Stimulated activated naive CD8-positive, alpha-beta T cell treated with anti-CD3 and anti-CD28 coated beads, Interleukin-15, Interleukin-2, amounts not matched to agents 100 ng/mL and 50 ng/mL, for 24 hours (primary cell): ENCODE results near the gene PEAK3.

Experiments
- H3K27ac Mint-ChIP-seq: one replicate; pipeline ENCODE4 v1.8.0; 2021; ENCODE audit warnings: mild to moderate bottlenecking, mixed read lengths
- H3K27me3 Mint-ChIP-seq: one replicate; pipeline ENCODE4 v1.8.0; 2021; ENCODE audit warnings: mixed read lengths
- H3K36me3 Mint-ChIP-seq: one replicate; pipeline ENCODE4 v1.8.0; 2021; ENCODE audit warnings: low read depth, mixed read lengths
- H3K4me1 Mint-ChIP-seq: one replicate; pipeline ENCODE4 v1.8.0; 2021; ENCODE audit warnings: low read depth, mixed read lengths
- H3K4me3 Mint-ChIP-seq: one replicate; pipeline ENCODE4 v1.8.0; 2021; ENCODE audit warnings: mild to moderate bottlenecking, mixed read lengths
- H3K9me3 Mint-ChIP-seq: one replicate; pipeline ENCODE4 v1.8.0; 2021; ENCODE audit warnings: mixed read lengths

PEAK3 gene

DNA sequence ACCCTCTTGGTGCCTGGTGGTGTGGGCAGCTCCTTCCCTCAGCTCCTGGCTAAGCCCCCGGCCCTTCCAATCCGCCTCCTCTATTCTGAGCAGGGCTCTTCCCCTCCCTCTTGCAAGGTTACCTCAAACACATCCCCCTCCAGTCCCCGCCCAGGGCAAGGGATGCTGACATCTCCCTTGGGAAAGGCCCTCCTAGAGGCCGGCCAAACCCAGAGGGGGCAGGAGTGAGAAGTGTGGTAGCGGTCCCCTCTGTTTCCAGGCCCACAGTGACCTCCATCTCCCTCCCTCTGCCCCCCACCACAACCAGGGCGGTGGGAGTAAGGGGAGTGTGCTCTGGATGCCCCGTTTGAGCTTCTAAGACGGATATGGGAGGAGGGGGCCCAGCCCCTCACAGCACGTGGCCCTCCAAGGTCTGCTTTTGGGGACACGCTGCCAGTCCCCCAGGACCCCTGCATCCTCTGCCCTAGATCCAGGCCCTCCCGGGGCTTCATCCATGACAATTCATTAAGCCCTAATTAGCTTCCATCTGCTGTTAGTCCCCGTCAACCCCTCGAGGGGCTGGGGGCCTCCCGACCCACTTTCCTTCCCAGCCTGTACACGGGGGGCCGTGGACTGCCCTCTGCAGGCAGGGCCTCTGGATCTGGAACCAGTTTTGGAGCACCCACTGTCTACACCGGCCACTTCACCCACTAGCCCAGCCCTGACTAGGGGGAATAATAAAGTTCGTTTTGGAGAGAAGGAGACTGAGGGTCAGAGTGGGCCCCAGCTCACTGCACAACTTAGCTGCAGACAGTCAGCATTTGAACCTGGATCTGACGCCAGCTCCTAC, 23.7 kb upstream of the PEAK3 start:
- H3K27ac Mint-ChIP-seq = no peak overlapping the region
- H3K36me3 Mint-ChIP-seq = no peaks in the 10 kb centered on the region
- no peaks in the 10 kb centered on the region for H3K9me3 Mint-ChIP-seq
- no peak overlapping the region for H3K4me3 Mint-ChIP-seq
- H3K27me3 Mint-ChIP-seq = peaks cover 39% of the 10 kb centered on the region
- peaks cover 12% of the 10 kb centered on the region for H3K4me1 Mint-ChIP-seq

DNA sequence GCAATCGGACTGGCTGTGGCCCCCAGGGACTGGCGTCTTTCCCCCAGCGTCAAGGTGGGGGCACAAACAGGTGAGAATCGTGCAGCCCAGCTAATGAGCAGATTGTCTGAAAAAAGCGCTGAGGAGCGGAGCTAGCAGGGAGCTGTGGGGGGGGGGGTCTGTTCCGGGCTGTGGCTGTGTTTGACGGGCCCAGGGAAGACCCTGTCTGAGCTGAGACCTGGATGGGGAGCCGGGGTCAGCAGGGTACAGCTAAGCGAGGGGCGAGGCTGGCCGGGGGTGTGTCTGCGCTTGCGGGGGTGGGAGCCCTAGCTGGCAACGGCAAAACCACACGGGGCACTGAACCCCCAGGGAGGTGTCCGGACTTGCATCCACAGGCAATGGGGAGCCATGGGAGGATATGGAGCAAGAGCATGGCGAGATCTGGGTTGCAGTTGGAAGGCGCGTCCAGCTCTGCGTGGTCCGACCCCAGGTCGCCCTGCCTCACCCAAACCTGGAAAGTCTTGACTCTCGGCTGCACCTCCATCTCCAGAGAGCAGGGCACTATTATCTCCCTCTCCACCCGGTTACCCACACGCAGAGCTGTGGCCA, 21.3 kb upstream of the PEAK3 start:
- peaks cover 9% of the 10 kb centered on the region for H3K4me1 Mint-ChIP-seq
- no peak overlapping the region for H3K27ac Mint-ChIP-seq
- no peaks in the 10 kb centered on the region for H3K9me3 Mint-ChIP-seq
- H3K36me3 Mint-ChIP-seq = no peaks in the 10 kb centered on the region
- H3K4me3 Mint-ChIP-seq = no peak overlapping the region
- peaks cover 27% of the 10 kb centered on the region for H3K27me3 Mint-ChIP-seq

GRCh38 chr19:2302319-2303210, 20.6 kb upstream of the PEAK3 start:
- Mint-ChIP-seq H3K27ac (no peak overlapping the region), H3K9me3 (no peaks in the 10 kb centered on the region)

GRCh38 chr19:2300533-2300932, 18.6 kb upstream of the PEAK3 start:
- no peaks in the 10 kb centered on the region for H3K36me3 Mint-ChIP-seq
- peaks cover 9% of the 10 kb centered on the region for H3K4me1 Mint-ChIP-seq
- no peak overlapping the region for H3K27ac Mint-ChIP-seq
- no peak overlapping the region for H3K4me3 Mint-ChIP-seq
- no peaks in the 10 kb centered on the region for H3K9me3 Mint-ChIP-seq
- peaks cover 18% of the 10 kb centered on the region for H3K27me3 Mint-ChIP-seq

More at GRCh38 chr19:2302319-2303210, 20.6 kb upstream of the PEAK3 start:
- no peaks in the 10 kb centered on the region for H3K36me3 Mint-ChIP-seq
- peaks cover 9% of the 10 kb centered on the region for H3K4me1 Mint-ChIP-seq
- peaks cover 27% of the 10 kb centered on the region for H3K27me3 Mint-ChIP-seq
- peak overlapping the region; percentile 17 for H3K4me3 Mint-ChIP-seq

GRCh38 chr19:2296141-2296540, 14.2 kb upstream of the PEAK3 start:
- H3K9me3 Mint-ChIP-seq = no peaks in the 10 kb centered on the region
- H3K27me3 Mint-ChIP-seq = no peaks in the 10 kb centered on the region
- no peaks in the 10 kb centered on the region for H3K36me3 Mint-ChIP-seq
- H3K27ac Mint-ChIP-seq = no peak overlapping the region
- H3K4me3 Mint-ChIP-seq = no peak overlapping the region
- peaks cover 12% of the 10 kb centered on the region for H3K4me1 Mint-ChIP-seq

DNA sequence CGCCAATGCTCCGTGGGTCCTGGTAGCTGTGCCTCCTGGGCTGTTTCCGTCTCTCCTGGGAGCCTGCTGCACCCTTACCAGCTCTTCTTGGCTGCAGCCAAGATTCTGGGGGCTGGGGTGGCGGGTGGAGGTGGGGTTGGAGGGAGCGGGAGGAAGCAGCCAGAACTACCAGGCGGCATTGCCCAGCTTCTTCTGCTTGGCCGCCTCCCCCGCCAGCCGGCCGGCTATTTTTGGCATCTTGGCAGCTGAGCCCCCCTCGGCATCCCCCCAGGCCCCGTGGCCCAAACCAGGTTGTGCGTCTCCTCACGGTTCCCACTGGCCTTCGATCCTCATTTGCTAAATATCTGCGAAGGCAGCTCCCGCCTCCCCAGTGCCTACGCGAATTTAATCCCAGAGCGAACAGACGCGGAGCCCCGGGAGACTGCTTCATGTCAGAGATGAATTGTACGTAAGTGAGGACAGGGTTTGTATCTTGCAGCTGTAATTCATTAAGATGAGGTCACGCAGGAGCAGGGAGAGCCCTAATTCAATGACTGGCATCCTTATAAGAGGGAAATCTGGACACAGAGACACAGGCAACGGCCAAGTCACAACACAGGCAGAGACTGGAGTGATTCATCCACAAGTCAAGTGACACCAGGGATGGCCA, 12.8 kb upstream of the PEAK3 start:
- no peak overlapping the region for H3K4me3 Mint-ChIP-seq
- H3K27ac Mint-ChIP-seq = no peak overlapping the region
- H3K36me3 Mint-ChIP-seq = no peaks in the 10 kb centered on the region

GRCh38 chr19:2291185-2291751, 9.3 kb upstream of the PEAK3 start:
- Mint-ChIP-seq H3K27me3 (peaks cover 7% of the 10 kb centered on the region), H3K4me3 (peak overlapping the region; percentile 63), H3K27ac (no peak overlapping the region), H3K4me1 (peaks cover 39% of the 10 kb centered on the region), H3K9me3 (no peaks in the 10 kb centered on the region), H3K36me3 (no peaks in the 10 kb centered on the region)

More for the DNA sequence above, 12.8 kb upstream of the PEAK3 start:
- H3K9me3 Mint-ChIP-seq = no peaks in the 10 kb centered on the region
- H3K27me3 Mint-ChIP-seq = no peaks in the 10 kb centered on the region
- peaks cover 19% of the 10 kb centered on the region for H3K4me1 Mint-ChIP-seq

DNA sequence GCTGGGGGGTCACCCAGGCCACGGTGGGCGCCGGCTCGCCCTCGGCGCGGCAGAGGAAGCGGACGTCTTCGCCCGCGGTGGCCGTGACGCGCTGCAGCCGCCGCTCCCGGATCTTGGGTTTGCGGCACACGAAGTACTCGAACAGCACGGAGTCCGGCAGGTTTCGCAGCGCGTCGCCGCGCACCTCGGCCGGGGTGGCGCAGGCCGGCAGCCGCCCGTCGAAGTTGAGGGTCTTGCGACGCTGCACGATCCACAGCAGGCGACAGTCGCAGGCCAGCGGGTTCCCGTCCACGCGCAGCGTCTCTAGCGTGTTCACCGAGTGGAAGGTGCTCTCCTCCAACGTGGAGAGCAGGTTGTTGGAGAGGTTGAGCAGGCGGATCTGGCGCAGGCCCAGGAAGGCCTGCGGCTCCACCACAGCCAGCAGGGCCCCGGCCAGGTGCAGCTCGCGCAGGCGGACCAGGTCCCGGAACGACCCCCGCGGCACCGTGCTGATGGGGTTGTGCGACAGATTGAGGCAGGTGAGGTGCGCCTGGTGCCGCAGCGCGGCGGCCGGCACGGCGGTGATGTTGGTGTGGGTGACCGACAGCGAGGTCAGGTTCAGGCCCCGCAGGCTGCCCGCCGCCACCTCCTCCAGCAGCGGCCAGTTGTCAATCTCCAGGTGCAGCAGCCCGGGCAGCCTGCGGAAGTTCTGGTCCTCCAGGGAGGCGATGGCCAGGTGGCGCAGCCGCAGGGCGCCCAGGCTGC, 8.6 kb upstream of the PEAK3 start:
- peaks cover 7% of the 10 kb centered on the region for H3K27me3 Mint-ChIP-seq
- peak overlapping the region; percentile 63 for H3K4me3 Mint-ChIP-seq
- no peaks in the 10 kb centered on the region for H3K9me3 Mint-ChIP-seq
- peaks cover 39% of the 10 kb centered on the region for H3K4me1 Mint-ChIP-seq
- H3K36me3 Mint-ChIP-seq = no peaks in the 10 kb centered on the region
- no peak overlapping the region for H3K27ac Mint-ChIP-seq

DNA sequence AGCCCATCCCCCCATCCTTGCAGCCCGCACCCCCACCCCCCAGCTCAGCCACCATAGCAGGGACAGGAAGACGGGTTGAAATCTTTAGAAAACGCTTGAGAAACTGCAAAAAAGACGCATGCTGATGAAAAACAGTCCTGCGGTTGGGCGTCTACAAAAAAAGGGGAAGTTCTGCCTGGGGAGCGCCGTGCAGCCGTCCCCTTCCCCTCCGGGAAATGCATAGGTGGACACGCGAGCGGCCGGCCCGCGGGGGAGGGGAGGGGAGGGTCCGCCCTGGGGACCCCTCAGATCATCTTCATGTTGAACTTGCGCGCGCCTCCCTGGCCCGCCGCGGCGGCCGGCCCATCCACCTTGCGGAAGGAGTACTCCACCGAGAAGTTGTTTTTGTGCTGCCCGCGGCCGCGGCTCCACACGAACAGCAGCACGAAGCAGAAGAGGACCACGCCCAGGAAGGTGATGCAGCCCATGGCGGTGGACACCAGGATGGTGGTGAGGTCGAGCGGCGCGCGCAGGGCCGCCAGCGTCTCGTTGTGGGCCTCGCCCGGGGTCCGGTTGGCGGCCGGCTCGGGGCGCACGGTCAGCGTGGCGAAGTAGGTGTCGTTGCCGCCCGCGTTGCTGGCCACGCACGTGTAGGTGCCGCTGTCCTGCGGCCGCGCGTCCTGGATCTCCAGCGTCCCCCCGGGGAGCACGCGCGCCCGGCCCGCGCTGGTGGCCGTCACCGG, 7.9 kb upstream of the PEAK3 start:
- no peaks in the 10 kb centered on the region for H3K9me3 Mint-ChIP-seq
- H3K27ac Mint-ChIP-seq = no peak overlapping the region
- H3K4me1 Mint-ChIP-seq = peaks cover 36% of the 10 kb centered on the region
- no peaks in the 10 kb centered on the region for H3K36me3 Mint-ChIP-seq
- H3K4me3 Mint-ChIP-seq = peak overlapping the region; percentile 76
- H3K27me3 Mint-ChIP-seq = peaks cover 7% of the 10 kb centered on the region

DNA sequence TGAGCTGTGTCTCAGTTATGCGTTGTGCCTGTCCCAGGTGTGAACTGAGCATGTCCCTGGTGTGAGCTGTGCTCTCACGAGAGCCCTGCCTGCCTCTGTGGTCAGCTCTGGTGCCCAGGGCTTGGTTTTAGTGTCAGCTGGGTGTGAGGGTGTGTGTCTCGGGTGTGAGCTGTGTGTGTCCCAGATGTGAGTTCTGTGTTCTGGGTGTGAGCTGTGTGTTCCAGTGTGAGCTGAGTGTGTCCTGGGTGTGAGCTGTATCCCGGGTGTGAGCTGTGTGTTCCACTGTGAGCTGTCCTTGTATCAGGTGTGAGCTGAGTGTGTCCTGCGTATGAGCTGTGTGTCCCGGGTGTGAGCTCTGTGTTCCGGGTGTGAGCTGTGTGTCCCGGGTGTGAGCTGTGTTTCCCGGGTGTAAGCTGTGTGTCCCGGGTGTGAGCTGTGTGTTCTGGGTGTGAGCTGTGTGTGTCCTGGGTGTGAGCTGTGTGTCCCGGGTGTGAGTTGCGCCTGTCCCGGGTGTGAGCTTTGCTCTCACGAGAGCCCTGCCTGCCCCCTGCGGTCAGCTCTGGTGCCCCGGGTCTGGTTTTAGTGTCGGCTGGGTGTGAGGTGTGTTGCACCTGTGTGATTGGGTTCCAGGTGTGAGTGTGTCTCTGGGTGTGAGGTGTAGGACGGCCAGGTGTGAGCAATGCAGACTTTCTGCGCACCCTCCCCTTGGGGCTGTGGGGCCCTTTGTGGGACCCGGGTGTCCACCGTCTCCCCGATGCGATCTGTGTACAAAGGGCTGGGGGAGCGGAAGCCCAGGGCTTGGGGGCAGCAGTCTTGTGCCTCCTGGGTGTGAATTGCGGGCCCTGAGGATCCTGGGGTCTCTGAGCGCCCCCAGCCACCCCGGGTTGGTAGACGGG, 7.1 kb upstream of the PEAK3 start:
- Mint-ChIP-seq H3K27me3 (peaks cover 7% of the 10 kb centered on the region), H3K27ac (peak overlapping the region; percentile 79), H3K4me3 (peak overlapping the region; percentile 76), H3K36me3 (no peaks in the 10 kb centered on the region), H3K4me1 (peaks cover 34% of the 10 kb centered on the region), H3K9me3 (no peaks in the 10 kb centered on the region)

GRCh38 chr19:2288338-2288817, 6.4 kb upstream of the PEAK3 start:
- H3K4me1 Mint-ChIP-seq = peaks cover 31% of the 10 kb centered on the region
- H3K36me3 Mint-ChIP-seq = no peaks in the 10 kb centered on the region
- H3K27me3 Mint-ChIP-seq = peaks cover 7% of the 10 kb centered on the region
- H3K4me3 Mint-ChIP-seq = peak overlapping the region; percentile 76
- H3K27ac Mint-ChIP-seq = peak overlapping the region; percentile 61
- no peaks in the 10 kb centered on the region for H3K9me3 Mint-ChIP-seq

- Mint-ChIP-seq H3K27me3 (peaks cover 7% of the 10 kb centered on the region), H3K4me1 (peaks cover 33% of the 10 kb centered on the region), H3K9me3 (no peaks in the 10 kb centered on the region), H3K27ac (no peak overlapping the region), H3K4me3 (no peak overlapping the region), H3K36me3 (no peaks in the 10 kb centered on the region)
Observed at GRCh38 chr19:2287585-2288337, 5.8 kb upstream of the PEAK3 start.
